HepG2 (cell line): ENCODE results near the gene FAM187B. TPM values are rescaled to one million over a fixed set of nuclear protein-coding genes. Genes with fewer than 3 reads are reported as not detected.

Experiments
- ATAC-seq: fragments of 200-7000 bp; cut with Tn5 transposase; 3 replicates; pipeline ENCODE4 v1.9.1; 2020; ENCODE audit warnings: mild to moderate bottlenecking, moderate library complexity
- BruUV-seq: library from RNA; stranded (reverse); fragments of 400-500 nt; replicated peaks from 2 replicates; lab custom pipeline; 2021; lab: Mats Ljungman, UMichigan
- CTCF ChIA-PET: fragments of 300-600 bp; formaldehyde crosslinking; extraction: SDS; loops from one replicate; lab custom pipeline; 2021; ENCODE audit warnings: low total read pairs, inconsistent platforms, low intra/inter-chr PET ratio; lab: Yijun Ruan, JAX
- POLR2A ChIA-PET: fragments of 350-600 bp; sonication (Branson Sonifier 250); formaldehyde crosslinking; loops from one replicate; lab custom pipeline; 2020; ENCODE audit warnings: antibody characterized with exemption, inconsistent platforms; lab: Yijun Ruan, JAX
- DNase-seq: peaks from one replicate; pipeline ENCODE4 v3.0.0-alpha.2; 2015; ENCODE audit warnings: low spot score
- FAIRE-seq: peaks from 3 replicates; lab custom pipeline; 2011; peaks lifted over from hg19 to GRCh38; lab: Jason Lieb, UNC
- H2AFZ ChIP-seq: one replicate; pipeline ENCODE4 v1.6.1; 2011; ENCODE audit warnings: low read length, inconsistent platforms
- H3K27ac ChIP-seq: fragments of 300-600 bp; 3 replicates; pipeline ENCODE4 v1.8.0; 2011; ENCODE audit warnings: mixed run types, mild to moderate bottlenecking, mixed read lengths, low read length, inconsistent platforms; ENCODE audit not compliant: insufficient read depth; ENCODE audit errors: extremely low read length
- H3K27me3 ChIP-seq, 2 experiments: fragments of 200-600 bp in 1 of 2; 2 replicates in 1 of 2; 3 replicates in 1 of 2; pipeline versions ENCODE4 v1.6.0 to v1.8.0; 2011; ENCODE audit warnings: low read length in 2 of 2, mild to moderate bottlenecking in 2 of 2, moderate library complexity in 2 of 2, inconsistent platforms in 1 of 2; ENCODE audit not compliant: insufficient read depth in 2 of 2, control insufficient read depth in 1 of 2
- H3K36me3 ChIP-seq, 2 experiments: fragments of 200-600 bp in 1 of 2; replicated peaks in 1 of 2; 2 replicates in 1 of 2; 3 replicates in 1 of 2; pipeline versions ENCODE4 v1.5.1 to v1.8.0; 2011; ENCODE audit warnings: low read length in 2 of 2, inconsistent platforms in 1 of 2; ENCODE audit not compliant: insufficient read depth in 2 of 2, control insufficient read depth in 1 of 2
- H3K4me1 ChIP-seq: 2 replicates; pipeline ENCODE4 v1.5.1; 2012; ENCODE audit warnings: low read length, inconsistent platforms; ENCODE audit not compliant: insufficient read depth
- H3K4me2 ChIP-seq: 2 replicates; pipeline ENCODE4 v1.6.0; 2011; ENCODE audit warnings: low read depth, low read length, inconsistent platforms
- H3K4me3 ChIP-seq, 3 experiments: fragments of 200-600 bp in 1 of 3; sonication (generic), shearing (Covaris generic) in 1 of 3; replicated peaks in 1 of 3; 2 replicates each; pipeline ENCODE4 v1.5.1; 2011 to 2016; ENCODE audit warnings: low read length in 3 of 3, inconsistent platforms in 2 of 3, low read depth in 2 of 3, mild to moderate bottlenecking in 2 of 3, control low read depth in 1 of 3, mixed read lengths in 1 of 3; ENCODE audit not compliant: insufficient read depth in 1 of 3
- H3K79me2 ChIP-seq: one replicate; pipeline ENCODE4 v1.6.1; 2011; ENCODE audit warnings: low read length, inconsistent platforms; ENCODE audit not compliant: insufficient read depth
- H3K9ac ChIP-seq: 2 replicates; pipeline ENCODE4 v1.6.0; 2011; ENCODE audit warnings: mild to moderate bottlenecking, low read depth, low read length, inconsistent platforms; ENCODE audit not compliant: insufficient read depth
- H3K9me3 ChIP-seq: 2 replicates; pipeline ENCODE4 v1.5.1; 2012; ENCODE audit warnings: mild to moderate bottlenecking, low read length
- H4K20me1 ChIP-seq: 2 replicates; pipeline ENCODE4 v1.6.0; 2011; ENCODE audit warnings: inconsistent platforms, mild to moderate bottlenecking, low read length, moderate library complexity; ENCODE audit not compliant: insufficient read depth
- CTCF ChIP-seq: sonication (generic); formaldehyde crosslinking; IDR thresholded peaks from 2 replicates; pipeline ENCODE4 v1.5.0; 2020; ENCODE audit warnings: mild to moderate bottlenecking, missing genetic modification reagents, moderate library complexity
- KAT8 ChIP-seq: IDR thresholded peaks from 2 replicates; pipeline ENCODE4 v1.6.1; 2016; ENCODE audit warnings: missing genetic modification reagents, missing compliant biosample characterization
- PCBP1 ChIP-seq: fragments of 200-400 bp; formaldehyde crosslinking; IDR thresholded peaks from 2 replicates; pipeline ENCODE4 v1.6.1; 2017; ENCODE audit warnings: mild to moderate bottlenecking, low read depth, low read length, borderline replicate concordance
- SMAD9 ChIP-seq: sonication (generic); formaldehyde crosslinking; IDR thresholded peaks from 2 replicates; pipeline ENCODE4 v1.5.1; 2020; ENCODE audit warnings: mild to moderate bottlenecking, missing genetic modification reagents
- YEATS4 ChIP-seq: sonication (generic); formaldehyde crosslinking; IDR thresholded peaks from 2 replicates; pipeline ENCODE4 v1.4.0; 2020; ENCODE audit warnings: missing genetic modification reagents, borderline replicate concordance
- ZBTB7A ChIP-seq: sonication (generic); formaldehyde crosslinking; IDR thresholded peaks from 2 replicates; pipeline ENCODE4 v1.8.0; 2022; ENCODE audit warnings: mild to moderate bottlenecking, missing genetic modification reagents
- ZNF382 ChIP-seq: sonication (generic); formaldehyde crosslinking; IDR thresholded peaks from 2 replicates; pipeline ENCODE4 v1.5.0; 2020; ENCODE audit warnings: missing genetic modification reagents, mild to moderate bottlenecking, borderline replicate concordance
- WGBS: methylation state at CpG from one replicate; pipeline ENCODE4 v1.1.6; 2017; ENCODE audit warnings: low lambda C conversion rate; 5-methylcytosine and 5-hydroxymethylcytosine counted together
- in situ Hi-C: cut with HindIII; loops from 2 replicates; pipeline ENCODE4 v1.10.0; 2017; ENCODE audit warnings: low pct_unique_long_range_greater_than_20kb; ENCODE audit not compliant: extremely low pct_ligation_motif_present
- intact Hi-C: fragments of 100-400 bp; cut with micrococcal nuclease; formaldehyde crosslinking; loops from one replicate; pipeline ENCODE4 v1.10.0; 2022; ENCODE audit not compliant: unreplicated experiment
- polyA plus RNA-seq, 8 experiments: library from polyadenylated mRNA; depleted of rRNA in 3 of 8; stranded (reverse) in 7 of 8; unstranded in 1 of 8; fragments of >200 nt; fragmentation: Illumina TruSeq in 4 of 8; extraction: Trizol in 4 of 8; gene quantifications; 2 replicates each; pipeline versions ENCODE4 v1.2.1 to v1.2.3, GENCODE V29; 2011 to 2016; ENCODE audit warnings: low read depth in 4 of 8, missing spikeins in 1 of 8, mixed read lengths in 1 of 8; ENCODE audit not compliant: insufficient read depth in 1 of 8
- total RNA-seq, 5 experiments: library from RNA; depleted of rRNA; stranded (reverse); fragments of >200 nt; fragmentation: Illumina TruSeq; extraction: Trizol; gene quantifications; 2 replicates each; pipeline ENCODE4 v1.2.3, GENCODE V29; 2016; ENCODE audit warnings: low read depth in 1 of 5
- TF ChIP-seq, protein P1 (sequence below): sonication (generic); formaldehyde crosslinking; IDR thresholded peaks from 2 replicates; pipeline ENCODE4 v1.8.1; 2022; ENCODE audit warnings: low read depth, mild to moderate bottlenecking, missing genetic modification reagents
- TF ChIP-seq, protein P2 (sequence below): sonication (generic); formaldehyde crosslinking; IDR thresholded peaks from 2 replicates; pipeline ENCODE4 v1.4.0; 2020; ENCODE audit warnings: missing genetic modification reagents

Gene FAM187B
- total and polyA plus RNA-seq, 2 of the 13 experiments (the other 11 are each of a cell fraction or from before 2014, with no cell fraction given), result not detected

DNA sequence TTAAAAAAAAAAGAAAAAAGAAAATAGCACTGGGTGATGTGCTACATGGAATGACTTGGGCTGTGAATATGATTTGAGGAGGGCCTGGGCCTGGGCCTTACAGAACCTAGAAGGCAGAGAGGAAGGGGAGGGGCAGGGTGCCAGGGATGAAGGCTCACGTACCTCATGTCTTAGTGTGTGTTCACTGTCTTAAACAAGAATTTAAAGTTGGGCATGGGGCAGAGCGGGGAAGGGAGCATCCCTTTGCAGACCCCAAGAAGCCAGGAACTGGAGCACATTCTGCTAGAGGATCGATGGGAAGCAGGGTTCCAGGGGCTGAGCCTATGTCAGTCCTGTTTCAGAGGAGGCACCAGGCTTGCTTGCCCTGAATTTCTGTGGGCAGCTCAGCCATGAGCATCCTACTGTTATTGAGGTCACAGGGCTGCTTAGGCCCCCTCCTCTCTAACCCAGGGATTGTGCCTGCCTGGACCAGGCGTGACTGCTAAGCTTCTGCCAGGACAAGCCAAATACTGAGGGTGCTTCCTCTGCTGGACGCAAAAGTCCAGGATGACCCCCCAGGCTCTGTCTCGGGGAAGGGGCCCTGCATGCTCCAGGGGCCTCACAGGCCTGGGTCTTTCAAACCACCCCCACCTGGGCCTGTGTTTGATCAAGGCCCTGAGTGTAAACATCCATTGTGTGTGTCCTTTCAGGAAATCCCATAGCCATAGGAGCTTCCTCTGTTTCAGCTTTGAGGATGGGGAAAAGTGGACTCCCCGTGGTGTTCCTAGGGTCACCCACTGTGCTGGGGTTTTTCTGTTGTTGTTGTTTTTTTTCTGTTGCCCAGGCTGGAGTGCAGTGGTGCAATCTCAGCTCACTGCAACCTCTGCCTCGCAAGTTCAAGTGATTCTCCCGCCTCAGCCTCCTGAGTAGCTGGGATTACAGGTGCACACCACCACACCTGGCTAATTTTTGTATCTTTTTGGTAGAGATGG lies 25.1 kb upstream of the FAM187B start (continued):
- TF ChIP-seq, protein P1, sequence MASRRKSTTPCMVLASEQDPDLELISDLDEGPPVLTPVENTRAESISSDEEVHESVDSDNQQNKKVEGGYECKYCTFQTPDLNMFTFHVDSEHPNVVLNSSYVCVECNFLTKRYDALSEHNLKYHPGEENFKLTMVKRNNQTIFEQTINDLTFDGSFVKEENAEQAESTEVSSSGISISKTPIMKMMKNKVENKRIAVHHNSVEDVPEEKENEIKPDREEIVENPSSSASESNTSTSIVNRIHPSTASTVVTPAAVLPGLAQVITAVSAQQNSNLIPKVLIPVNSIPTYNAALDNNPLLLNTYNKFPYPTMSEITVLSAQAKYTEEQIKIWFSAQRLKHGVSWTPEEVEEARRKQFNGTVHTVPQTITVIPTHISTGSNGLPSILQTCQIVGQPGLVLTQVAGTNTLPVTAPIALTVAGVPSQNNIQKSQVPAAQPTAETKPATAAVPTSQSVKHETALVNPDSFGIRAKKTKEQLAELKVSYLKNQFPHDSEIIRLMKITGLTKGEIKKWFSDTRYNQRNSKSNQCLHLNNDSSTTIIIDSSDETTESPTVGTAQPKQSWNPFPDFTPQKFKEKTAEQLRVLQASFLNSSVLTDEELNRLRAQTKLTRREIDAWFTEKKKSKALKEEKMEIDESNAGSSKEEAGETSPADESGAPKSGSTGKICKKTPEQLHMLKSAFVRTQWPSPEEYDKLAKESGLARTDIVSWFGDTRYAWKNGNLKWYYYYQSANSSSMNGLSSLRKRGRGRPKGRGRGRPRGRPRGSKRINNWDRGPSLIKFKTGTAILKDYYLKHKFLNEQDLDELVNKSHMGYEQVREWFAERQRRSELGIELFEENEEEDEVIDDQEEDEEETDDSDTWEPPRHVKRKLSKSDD (CRISPR knock-in tag), result no peak

- Histone ChIP-seq H3K9me3 (no peaks in the 10 kb centered on the region), H3K4me3 (no peak overlapping the region), H3K4me1 (peaks cover 56% of the 10 kb centered on the region), H3K4me2 (no peak overlapping the region), H2AFZ (no peak overlapping the region), H4K20me1 (peaks cover 3% of the 10 kb centered on the region; the same call in 1 of the 2 replicates), H3K9ac (no peak overlapping the region), H3K27ac (no peak overlapping the region), H3K27me3 (no peaks in the 10 kb centered on the region; a peak in 1 of 5 replicates), H3K36me3 (peaks cover 7 to 29% of the 10 kb centered on the region in 2 experiments; a peak in 3 of 5 replicates), H3K79me2 (peaks cover 24% of the 10 kb centered on the region)
- no TSS peak for BruUV-seq
- FAIRE-seq, result no peak
- intact Hi-C loops, result no loop called here
- ATAC-seq, result no peak
- in situ Hi-C loops, result no loop called here
- DNase-seq, result no peak
- TF ChIP-seq, protein P2, sequence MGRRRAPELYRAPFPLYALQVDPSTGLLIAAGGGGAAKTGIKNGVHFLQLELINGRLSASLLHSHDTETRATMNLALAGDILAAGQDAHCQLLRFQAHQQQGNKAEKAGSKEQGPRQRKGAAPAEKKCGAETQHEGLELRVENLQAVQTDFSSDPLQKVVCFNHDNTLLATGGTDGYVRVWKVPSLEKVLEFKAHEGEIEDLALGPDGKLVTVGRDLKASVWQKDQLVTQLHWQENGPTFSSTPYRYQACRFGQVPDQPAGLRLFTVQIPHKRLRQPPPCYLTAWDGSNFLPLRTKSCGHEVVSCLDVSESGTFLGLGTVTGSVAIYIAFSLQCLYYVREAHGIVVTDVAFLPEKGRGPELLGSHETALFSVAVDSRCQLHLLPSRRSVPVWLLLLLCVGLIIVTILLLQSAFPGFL (CRISPR knock-in tag), result no peak
- TF ChIP-seq SMAD9 (CRISPR knock-in tag) (no peak), ZNF382 (CRISPR knock-in tag) (no peak), ZBTB7A (CRISPR knock-in tag) (no peak), KAT8 (CRISPR knock-in tag) (no peak), CTCF (no peak), PCBP1 (no peak), YEATS4 (no peak)
- ChIA-PET POLR2A (no interaction called here), CTCF (no interaction called here)
- WGBS, result 83% methylated on average over 1 of the region's 2 CpGs
Measured at GRCh38 chr19:35251456-35251855, 22.9 kb upstream of the FAM187B start.
